HepG2 (cell line): ENCODE results near the gene TNFRSF18.

Experiments
- ATF6 ChIP-seq: sonication (generic); formaldehyde crosslinking; conservative IDR thresholded peaks from 2 replicates; pipeline ENCODE4 v1.4.0; 2020; ENCODE audit warnings: missing genetic modification reagents
- CTCF ChIP-seq: sonication (generic); formaldehyde crosslinking; IDR thresholded peaks from 2 replicates; pipeline ENCODE4 v1.5.0; 2020; ENCODE audit warnings: mild to moderate bottlenecking, missing genetic modification reagents, moderate library complexity
- GTF2F1 ChIP-seq: fragments of 150-350 bp; IDR thresholded peaks from 2 replicates; pipeline ENCODE4 v1.6.1; 2014; ENCODE audit warnings: low read length
- HMGXB3 ChIP-seq: sonication (generic); formaldehyde crosslinking; IDR thresholded peaks from 2 replicates; pipeline ENCODE4 v1.4.0; 2020; ENCODE audit warnings: missing genetic modification reagents, borderline replicate concordance
- MAFK ChIP-seq, 2 experiments: IDR thresholded peaks in 1 of 2; conservative IDR thresholded peaks in 1 of 2; 2 replicates each; pipeline ENCODE4 v1.6.1; 2011; ENCODE audit warnings: improper control_type of control experiment in 2 of 2, low read length in 2 of 2
- MAX ChIP-seq: IDR thresholded peaks from 2 replicates; pipeline ENCODE4 v1.6.1; 2012; ENCODE audit warnings: inconsistent platforms
- NR2C2 ChIP-seq: sonication (generic); formaldehyde crosslinking; IDR thresholded peaks from 2 replicates; pipeline ENCODE4 v1.4.0; 2020; ENCODE audit warnings: missing genetic modification reagents, mild to moderate bottlenecking, moderate library complexity, borderline replicate concordance
- SAFB2 ChIP-seq: sonication (generic); formaldehyde crosslinking; IDR thresholded peaks from 2 replicates; pipeline ENCODE4 v1.5.1; 2020; ENCODE audit warnings: missing genetic modification reagents, low read depth, mild to moderate bottlenecking, borderline replicate concordance
- SMC3 ChIP-seq: IDR thresholded peaks from 2 replicates; pipeline ENCODE4 v1.6.1; 2011; ENCODE audit warnings: low read length, improper control_type of control experiment
- SRSF4 ChIP-seq: fragments of 200-400 bp; formaldehyde crosslinking; IDR thresholded peaks from one replicate; pipeline ENCODE4 v1.6.1; 2018; ENCODE audit warnings: mild to moderate bottlenecking, low read depth, low read length, moderate library complexity; ENCODE audit not compliant: poor library complexity, severe bottlenecking
- ZNF207 ChIP-seq: fragments of 450-650 bp; IDR thresholded peaks from 2 replicates; pipeline ENCODE4 v1.6.1; 2016; ENCODE audit warnings: antibody characterized with exemption, borderline replicate concordance
- ZNF710 ChIP-seq: sonication (generic); formaldehyde crosslinking; IDR thresholded peaks from 2 replicates; pipeline ENCODE4 v1.5.0; 2020; ENCODE audit warnings: mild to moderate bottlenecking, missing genetic modification reagents, borderline replicate concordance
- ZNF878 ChIP-seq: sonication (generic); formaldehyde crosslinking; IDR thresholded peaks from 2 replicates; pipeline ENCODE4 v1.8.1; 2023; ENCODE audit warnings: mild to moderate bottlenecking, missing genetic modification reagents, moderate library complexity

GRCh38 chr1:1200876-1201810 lies 5.2 kb downstream of the TNFRSF18 start:
- TF ChIP-seq ZNF710 = no peak
- TF ChIP-seq CTCF (CRISPR knock-in tag) = no peak
- TF ChIP-seq ATF6 (CRISPR knock-in tag) = no peak
- no peak for TF ChIP-seq ZNF207
- TF ChIP-seq GTF2F1 = no peak
- TF ChIP-seq SAFB2 (CRISPR knock-in tag) = no peak
- no peak for TF ChIP-seq NR2C2 (CRISPR knock-in tag)
- TF ChIP-seq ZNF878 (CRISPR knock-in tag) = no peak
- TF ChIP-seq SMC3 = no peak
- no peak for TF ChIP-seq HMGXB3 (CRISPR knock-in tag)
- no peak for TF ChIP-seq MAX
- TF ChIP-seq SRSF4 = no peak
- TF ChIP-seq MAFK (conservative IDR thresholded peaks at IDR 0.05 in 1 of 2, IDR thresholded peaks at IDR 0.05 in 1 of 2; ENCODE audit: low read length in 2 of 2) = no peak
